GM12878 (cell line): Measurements from ENCODE around the gene MRPL20. TPM values are rescaled to one million over a fixed set of nuclear protein-coding genes. Genes with fewer than 3 reads are reported as not detected.
"Not testable (repeated sequence)": the region's sequence is repeated elsewhere in the genome, so short reads cannot be mapped to it uniquely, and the experiment has no call there.

Source experiments
- ATAC-seq: fragments of 200-7000 bp; cut with Tn5 transposase; 3 replicates; pipeline ENCODE4 v1.9.1; 2020; ENCODE audit warnings: mild to moderate bottlenecking, moderate library complexity
- BruUV-seq: library from RNA; stranded (reverse); fragments of 400-500 nt; replicated peaks from 2 replicates; lab custom pipeline; 2021; lab: Mats Ljungman, UMichigan
- CTCF ChIA-PET: fragments of 300-600 bp; sonication (Branson Sonifier 250); formaldehyde crosslinking; extraction: SDS; loops from one replicate; lab custom pipeline; 2021; ENCODE audit warnings: inconsistent platforms; lab: Yijun Ruan, JAX
- POLR2A ChIA-PET: fragments of 350-600 bp; formaldehyde crosslinking; extraction: SDS; loops from one replicate; lab custom pipeline; 2021; ENCODE audit warnings: inconsistent platforms; lab: Charles Lee
- RAD21 ChIA-PET: fragments of 300-600 bp; sonication (Branson Sonifier 250); formaldehyde crosslinking; loops from one replicate; lab custom pipeline; 2023; ENCODE audit warnings: antibody characterized with exemption; ENCODE audit not compliant: unreplicated experiment; lab: Charles Lee
- SMC1A ChIA-PET: fragments of 300-600 bp; sonication (Branson Sonifier 250); formaldehyde crosslinking; loops from one replicate; lab custom pipeline; 2023; ENCODE audit not compliant: unreplicated experiment, uncharacterized antibody; lab: Charles Lee
- DNase-seq: peaks from one replicate; pipeline ENCODE4 v3.0.0-alpha.2; 2011; ENCODE audit warnings: low read depth, low spot score
- FAIRE-seq: peaks from 3 replicates; lab custom pipeline; 2011; peaks lifted over from hg19 to GRCh38; lab: Jason Lieb, UNC
- H2AFZ ChIP-seq: 2 replicates; pipeline ENCODE4 v1.6.0; 2011; ENCODE audit warnings: low read depth, low read length, control low read depth; ENCODE audit not compliant: control insufficient read depth
- H3K27ac ChIP-seq: 2 replicates; pipeline ENCODE4 v1.5.1; 2011; ENCODE audit warnings: control low read depth; ENCODE audit not compliant: control insufficient read depth, insufficient read depth
- H3K27me3 ChIP-seq, 2 experiments: replicated peaks in 1 of 2; 2 replicates each; pipeline versions ENCODE4 v1.6.0 to v1.6.1; 2011; ENCODE audit warnings: low read length in 1 of 2; ENCODE audit not compliant: control insufficient read depth in 2 of 2, insufficient read depth in 2 of 2
- H3K36me3 ChIP-seq, 2 experiments: 2 replicates each; pipeline ENCODE4 v1.5.1; 2011; ENCODE audit warnings: low read length in 1 of 2; ENCODE audit not compliant: control insufficient read depth in 2 of 2, insufficient read depth in 2 of 2
- H3K4me1 ChIP-seq: 2 replicates; pipeline ENCODE4 v1.6.1; 2011; ENCODE audit warnings: mild to moderate bottlenecking, low read length, moderate library complexity, mixed read lengths; ENCODE audit not compliant: control insufficient read depth, insufficient read depth
- H3K4me2 ChIP-seq: 2 replicates; pipeline ENCODE4 v1.6.0; 2011; ENCODE audit warnings: control low read depth; ENCODE audit not compliant: control insufficient read depth, insufficient read depth
- H3K4me3 ChIP-seq: fragments of 200-600 bp; sonication (generic); 2 replicates; pipeline ENCODE4 v1.5.1; 2016
- H3K79me2 ChIP-seq: 2 replicates; pipeline ENCODE4 v1.6.0; 2011; ENCODE audit warnings: low read length; ENCODE audit not compliant: control insufficient read depth, insufficient read depth
- H3K9ac ChIP-seq: 2 replicates; pipeline ENCODE4 v1.8.0; 2011; ENCODE audit warnings: low read length, control low read depth, mixed read lengths; ENCODE audit not compliant: control insufficient read depth, insufficient read depth
- H3K9me3 ChIP-seq: replicated peaks from 3 replicates; pipeline ENCODE4 v1.5.1; 2011; ENCODE audit warnings: mild to moderate bottlenecking, low read length; ENCODE audit not compliant: control insufficient read depth, insufficient read depth
- H4K20me1 ChIP-seq: 2 replicates; pipeline ENCODE4 v1.6.0; 2011; ENCODE audit not compliant: control insufficient read depth, insufficient read depth
- RBBP5 ChIP-seq: fragments of 200-600 bp; sonication (generic); conservative IDR thresholded peaks from 2 replicates; pipeline ENCODE4 v1.6.1; 2016
- WGBS: methylation state at CpG from one replicate; pipeline ENCODE4 v1.1.6; 2016; ENCODE audit warnings: low lambda C conversion rate; ENCODE audit not compliant: insufficient replicate concordance, insufficient coverage; ENCODE audit errors: missing lambda C conversion rate; 5-methylcytosine and 5-hydroxymethylcytosine counted together
- in situ Hi-C: fragments of 300-500 bp; cut with MboI; formaldehyde crosslinking; loops from 9 replicates; pipeline ENCODE4 v1.14.3; 2018; ENCODE audit warnings: mixed read lengths
- intact Hi-C: fragments of 100-400 bp; cut with micrococcal nuclease; formaldehyde crosslinking; loops from one replicate; pipeline ENCODE4 v1.14.2; 2022; ENCODE audit not compliant: unreplicated experiment
- polyA plus RNA-seq, 11 experiments: library from polyadenylated mRNA; depleted of rRNA in 4 of 11; unstranded in 6 of 11; stranded (reverse) in 5 of 11; fragments of >200 nt; fragmentation: Nextera tagmentation in 4 of 11; fragmentation: Illumina TruSeq in 1 of 11; extraction: Ambion mirVana in 4 of 11; extraction: Trizol in 1 of 11; gene quantifications; 1 replicate in 1 of 11; 2 replicates in 10 of 11; pipeline versions ENCODE4 v1.2.1 to v1.2.3, GENCODE V29; 2011 to 2016; ENCODE audit warnings: inconsistent platforms in 2 of 11, missing spikeins in 2 of 11, low read depth in 1 of 11
- total RNA-seq, 4 experiments: library from RNA; depleted of rRNA in 3 of 4; stranded (reverse); fragments of >200 nt in 3 of 4; fragmentation: Illumina TruSeq in 1 of 4; extraction: Trizol in 1 of 4; gene quantifications; 2 replicates each; pipeline versions ENCODE4 v1.2.1 to v1.2.3, GENCODE V29; 2013 to 2021
- TF ChIP-seq, protein P1 (sequence below): IDR thresholded peaks from 2 replicates; pipeline ENCODE4 v1.6.1; 2012; ENCODE audit warnings: low read depth, low read length, improper control_type of control experiment
- TF ChIP-seq, protein P2 (sequence below): fragments of 450-650 bp; IDR thresholded peaks from 2 replicates; pipeline ENCODE4 v1.6.1; 2016; ENCODE audit warnings: mild to moderate bottlenecking

MRPL20 gene
- total and polyA plus RNA-seq, 10 of the 15 experiments (the other 5 are each of a cell fraction or from before 2014, with no cell fraction given), result 129 to 525 (median 255) TPM

DNA sequence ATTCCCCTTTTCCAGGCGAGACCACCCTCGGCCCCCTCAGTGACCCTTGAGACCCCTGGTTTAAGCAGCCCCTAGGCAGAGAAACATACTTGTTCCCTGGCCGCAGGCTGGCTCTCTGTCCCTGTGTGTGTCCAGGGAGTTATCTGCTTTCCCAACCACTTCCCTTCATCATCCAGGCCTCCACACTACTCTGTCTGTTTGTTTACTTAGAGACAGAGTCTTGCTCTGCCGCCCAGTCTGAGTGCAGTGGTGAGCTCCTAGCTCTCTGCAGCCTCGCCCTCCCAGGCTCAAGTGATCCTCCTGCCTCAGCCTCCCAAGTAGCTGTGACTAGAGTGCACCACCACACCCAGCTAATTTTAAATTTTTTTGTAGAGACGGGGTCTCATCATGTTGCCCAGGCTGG lies 22.6 kb upstream of the MRPL20 start (continued):
- TF ChIP-seq, protein P1, sequence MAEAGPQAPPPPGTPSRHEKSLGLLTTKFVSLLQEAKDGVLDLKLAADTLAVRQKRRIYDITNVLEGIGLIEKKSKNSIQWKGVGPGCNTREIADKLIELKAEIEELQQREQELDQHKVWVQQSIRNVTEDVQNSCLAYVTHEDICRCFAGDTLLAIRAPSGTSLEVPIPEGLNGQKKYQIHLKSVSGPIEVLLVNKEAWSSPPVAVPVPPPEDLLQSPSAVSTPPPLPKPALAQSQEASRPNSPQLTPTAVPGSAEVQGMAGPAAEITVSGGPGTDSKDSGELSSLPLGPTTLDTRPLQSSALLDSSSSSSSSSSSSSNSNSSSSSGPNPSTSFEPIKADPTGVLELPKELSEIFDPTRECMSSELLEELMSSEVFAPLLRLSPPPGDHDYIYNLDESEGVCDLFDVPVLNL, result no peak
- no peak for TF ChIP-seq RBBP5
- TF ChIP-seq, protein P2, sequence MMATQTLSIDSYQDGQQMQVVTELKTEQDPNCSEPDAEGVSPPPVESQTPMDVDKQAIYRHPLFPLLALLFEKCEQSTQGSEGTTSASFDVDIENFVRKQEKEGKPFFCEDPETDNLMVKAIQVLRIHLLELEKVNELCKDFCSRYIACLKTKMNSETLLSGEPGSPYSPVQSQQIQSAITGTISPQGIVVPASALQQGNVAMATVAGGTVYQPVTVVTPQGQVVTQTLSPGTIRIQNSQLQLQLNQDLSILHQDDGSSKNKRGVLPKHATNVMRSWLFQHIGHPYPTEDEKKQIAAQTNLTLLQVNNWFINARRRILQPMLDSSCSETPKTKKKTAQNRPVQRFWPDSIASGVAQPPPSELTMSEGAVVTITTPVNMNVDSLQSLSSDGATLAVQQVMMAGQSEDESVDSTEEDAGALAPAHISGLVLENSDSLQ, result no peak

- H3K79me2 ChIP-seq, RAD21 ChIA-PET, H4K20me1 ChIP-seq, H3K27ac ChIP-seq, H2AFZ ChIP-seq, H3K4me2 ChIP-seq, FAIRE-seq, ATAC-seq, H3K27me3 ChIP-seq, H3K4me3 ChIP-seq, DNase-seq, intact Hi-C loops, H3K4me1 ChIP-seq, H3K36me3 ChIP-seq, in situ Hi-C loops, BruUV-seq, H3K9ac ChIP-seq, H3K9me3 ChIP-seq, SMC1A ChIA-PET: not testable (repeated sequence)
- 59% methylated on average over 3 of the region's 6 CpGs for WGBS
- CTCF ChIA-PET, result interaction anchor here (0.6 to 1.7 kb wide), 4 partner anchors 9 to 29 kb away, joined by 3 to 5 read pairs (median 3); partner anchors contain the start of gene CCNL2
- POLR2A ChIA-PET, result interaction anchor here (0.7 kb wide), 1 partner anchor 124 kb away, joined by 9 read pairs; no protein-coding TSS in a partner anchor
Observed at GRCh38 chr1:1428967-1429366, 21.9 kb upstream of the MRPL20 start.
